ENCODE measurements around the gene FHIT.

DNA sequence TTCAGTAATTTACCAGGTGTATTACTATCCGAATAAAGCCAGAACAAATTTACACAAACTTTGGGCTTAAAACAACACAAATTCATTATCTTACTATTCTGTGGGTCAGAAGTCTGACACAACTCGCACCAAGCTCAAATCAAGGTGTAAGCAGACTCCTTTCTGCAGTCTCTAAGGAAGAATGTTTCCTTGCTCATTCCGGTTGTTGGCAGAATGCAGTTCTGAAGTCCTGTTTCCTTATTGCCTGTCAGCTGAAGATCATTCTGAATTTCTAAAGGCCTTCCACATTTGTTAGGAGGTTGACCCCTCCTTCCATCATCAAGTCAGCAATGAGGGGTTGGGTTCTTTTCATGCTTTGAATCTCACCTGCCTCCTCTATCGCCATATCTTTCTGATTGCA, 183.2 kb downstream of the FHIT start:
- no peak for TF ChIP-seq CTCF (IDR thresholded peaks at IDR 0.05)
- TF ChIP-seq POLR2A (IDR thresholded peaks at IDR 0.05) = no peak
